NCI-H2081 (cell line): Measurements from ENCODE around the gene ZMYND19.
"Not testable (repeated sequence)": the region's sequence is repeated elsewhere in the genome, so short reads cannot be mapped to it uniquely, and the experiment has no call there.

ENCODE experiments used
- DNase-seq, 2 experiments: peaks; one replicate each; lab custom pipeline; 2025; lab: John Stamatoyannopoulos, UW

The ZMYND19 gene

GRCh38 chr9:137532891-137533468 is 57.3 kb downstream of the ZMYND19 start:
- not testable (repeated sequence) for DNase-seq
